Fibroblast of skin of back (primary cell): ENCODE data around the gene FMN1.

Experiments
- DNase-seq: peaks from one replicate; pipeline ENCODE4 v3.0.0-alpha.2; 2013

Gene FMN1

GRCh38 chr15:33045066-33045810 lies 149.3 kb downstream of the FMN1 start:
- no peak for DNase-seq

DNA sequence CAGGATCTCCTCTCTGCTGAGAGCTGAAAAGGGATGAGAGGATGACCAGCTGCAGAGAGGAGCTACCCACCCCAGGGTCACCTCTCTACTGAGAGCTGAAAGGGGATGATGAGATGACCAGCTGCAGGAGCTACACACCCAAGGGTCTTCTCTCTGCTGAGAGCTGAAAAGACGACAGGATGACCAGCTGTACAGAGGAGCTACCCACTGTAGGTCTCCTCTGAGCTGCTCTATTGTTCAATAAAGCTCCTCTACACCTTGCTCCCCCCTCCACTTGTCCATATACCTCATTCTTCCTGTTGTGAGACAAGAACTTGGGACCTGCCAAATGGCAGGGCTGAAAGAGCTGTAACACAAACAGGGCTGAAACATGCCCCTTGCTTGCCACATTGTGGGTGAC lies 149.9 kb downstream of the FMN1 start:
- no peak for DNase-seq

GRCh38 chr15:33043636-33044035 lies 150.9 kb downstream of the FMN1 start:
- DNase-seq, result no peak

GRCh38 chr15:33040496-33040895 lies 154.0 kb downstream of the FMN1 start:
- no peak for DNase-seq

DNA sequence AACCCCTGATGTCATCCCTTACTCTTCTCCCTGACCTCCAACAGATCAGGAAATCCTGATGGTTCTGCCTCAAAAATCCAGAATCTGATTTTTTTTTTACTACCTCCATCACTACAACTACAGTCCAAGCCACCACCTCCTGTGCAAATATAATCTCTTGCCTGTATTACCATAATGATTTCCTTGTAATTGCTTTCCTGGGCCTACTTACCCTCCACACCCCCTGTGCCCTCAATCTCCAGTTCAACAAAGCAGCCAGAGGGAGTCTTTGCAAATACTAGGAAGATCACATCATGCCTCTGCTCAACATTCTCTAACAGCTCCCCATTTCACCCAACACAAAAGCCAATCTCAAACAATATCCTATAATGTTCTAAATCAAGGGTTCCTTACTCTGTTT lies 159.9 kb downstream of the FMN1 start:
- no peak for DNase-seq

- DNase-seq, result no peak
Measured at GRCh38 chr15:33032053-33032452, 162.5 kb downstream of the FMN1 start.

GRCh38 chr15:33031324-33031821 lies 163.1 kb downstream of the FMN1 start:
- DNase-seq, result peak; percentile 31

DNA sequence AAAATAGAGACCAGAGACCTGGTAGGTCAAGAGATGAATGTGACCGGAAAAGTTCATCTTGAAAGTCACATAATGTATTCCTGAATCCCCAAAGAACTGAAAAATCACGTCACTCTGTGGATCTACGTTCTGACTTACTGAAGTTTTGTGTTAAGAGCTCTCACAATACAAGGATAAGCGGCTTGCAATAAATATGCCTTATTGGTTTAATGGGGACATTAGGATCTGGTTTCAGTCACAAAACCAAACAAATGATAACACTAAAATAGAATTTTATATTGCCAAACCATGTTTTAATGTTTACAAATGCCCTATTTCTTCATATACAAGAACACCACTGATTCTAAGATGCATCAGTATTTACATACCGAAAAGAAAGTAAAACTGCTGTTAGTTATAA lies 164.2 kb downstream of the FMN1 start:
- DNase-seq, result no peak

DNA sequence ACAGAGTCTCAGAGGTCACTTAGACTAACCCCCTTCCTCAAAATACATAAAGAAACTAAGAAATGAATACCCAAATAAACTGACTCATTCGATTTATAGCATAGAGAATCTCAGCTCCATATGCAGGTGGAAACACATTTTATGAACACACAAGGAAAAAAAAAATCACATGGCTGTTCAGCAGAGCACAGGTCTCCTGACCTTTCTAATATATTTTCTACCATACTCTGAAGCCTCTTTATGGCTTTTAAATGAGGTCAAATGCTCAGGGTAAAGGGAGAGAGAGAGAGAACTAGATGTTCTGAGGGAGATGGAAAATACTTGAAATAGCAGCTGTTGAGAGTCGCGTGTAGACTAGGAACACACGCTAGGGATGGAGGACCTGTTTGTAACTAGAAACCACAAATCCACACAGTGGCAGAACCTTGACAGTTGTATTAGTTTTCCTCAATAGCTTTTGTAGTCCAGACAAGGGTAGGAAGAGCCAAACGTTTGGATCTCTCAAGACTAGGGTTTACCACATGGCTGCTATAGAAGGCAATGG lies 165.3 kb downstream of the FMN1 start:
- DNase-seq, result no peak

DNA sequence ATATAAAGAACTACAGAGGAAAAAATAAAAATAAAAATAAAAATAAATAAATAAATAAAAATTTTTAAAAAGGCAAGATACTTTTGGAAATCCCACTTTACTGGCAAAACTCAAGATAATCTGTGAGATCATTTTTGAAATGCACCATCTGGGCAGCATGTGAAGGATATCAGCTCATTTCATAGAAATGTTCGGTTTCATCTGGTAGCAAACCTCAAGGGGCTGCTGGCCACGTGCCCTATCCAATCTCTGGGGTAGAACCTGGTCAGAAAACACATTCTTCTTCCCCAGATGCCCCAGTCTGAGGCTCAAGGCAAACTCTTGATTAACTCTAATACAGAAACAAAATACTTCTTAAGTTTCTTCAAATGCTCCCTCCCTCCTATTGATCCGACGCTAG lies 166.0 kb downstream of the FMN1 start:
- no peak for DNase-seq

DNA sequence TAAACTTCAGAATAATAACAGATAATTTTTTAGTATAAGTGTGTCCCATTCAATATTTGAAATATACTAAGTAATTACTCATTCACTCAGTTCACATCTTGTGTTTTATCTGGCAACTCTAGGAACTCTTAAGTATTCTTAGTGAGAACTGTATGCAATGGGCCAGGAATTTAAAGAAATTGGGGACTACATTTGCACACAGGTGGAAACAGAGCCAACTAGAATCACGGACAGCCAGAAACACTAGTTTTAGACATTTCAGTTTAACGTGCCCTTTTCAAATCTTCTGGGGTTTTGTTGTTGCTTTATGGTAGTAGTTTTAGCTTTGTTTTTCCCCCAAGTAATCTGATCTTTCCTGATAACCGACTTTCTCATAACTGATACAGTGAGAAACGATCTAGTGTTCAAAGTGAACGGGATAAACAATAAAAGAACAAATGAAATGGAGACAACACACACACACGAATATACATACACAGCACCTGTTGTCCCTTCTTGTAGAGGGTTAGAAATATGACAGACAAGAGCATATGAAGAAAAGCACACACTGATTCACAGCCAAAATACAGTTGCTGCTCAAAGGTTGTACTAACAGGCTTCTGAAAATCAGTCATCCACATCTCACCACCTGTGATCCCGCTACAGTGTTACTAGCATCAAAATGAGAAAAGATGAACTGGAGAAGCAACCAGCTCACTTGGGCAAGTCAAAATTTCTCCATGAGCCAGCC lies 167.0 kb downstream of the FMN1 start:
- no peak for DNase-seq

- DNase-seq, result no peak
Measured at GRCh38 chr15:33026614-33027013, 167.9 kb downstream of the FMN1 start.

DNA sequence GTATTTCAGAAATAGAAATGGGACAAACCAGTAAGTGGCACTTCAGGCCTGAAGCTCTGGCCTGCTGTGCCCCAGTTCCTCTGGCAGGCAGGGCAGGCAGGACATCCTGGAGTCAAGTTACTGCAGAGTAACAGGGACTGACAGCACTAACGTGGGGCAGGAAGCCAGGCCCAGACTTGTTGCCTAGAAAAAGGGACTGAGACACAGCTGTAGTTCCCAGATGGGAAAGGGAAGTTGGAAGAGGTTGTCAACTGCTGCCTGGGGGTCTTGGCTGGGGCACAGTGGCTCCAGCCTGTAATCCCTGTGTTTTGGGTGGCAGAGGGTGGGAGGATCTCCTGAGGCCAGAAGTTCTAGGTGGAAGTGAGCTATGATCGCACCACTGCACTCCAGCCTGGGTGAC lies 171.9 kb downstream of the FMN1 start:
- peak; percentile 73 for DNase-seq

DNA sequence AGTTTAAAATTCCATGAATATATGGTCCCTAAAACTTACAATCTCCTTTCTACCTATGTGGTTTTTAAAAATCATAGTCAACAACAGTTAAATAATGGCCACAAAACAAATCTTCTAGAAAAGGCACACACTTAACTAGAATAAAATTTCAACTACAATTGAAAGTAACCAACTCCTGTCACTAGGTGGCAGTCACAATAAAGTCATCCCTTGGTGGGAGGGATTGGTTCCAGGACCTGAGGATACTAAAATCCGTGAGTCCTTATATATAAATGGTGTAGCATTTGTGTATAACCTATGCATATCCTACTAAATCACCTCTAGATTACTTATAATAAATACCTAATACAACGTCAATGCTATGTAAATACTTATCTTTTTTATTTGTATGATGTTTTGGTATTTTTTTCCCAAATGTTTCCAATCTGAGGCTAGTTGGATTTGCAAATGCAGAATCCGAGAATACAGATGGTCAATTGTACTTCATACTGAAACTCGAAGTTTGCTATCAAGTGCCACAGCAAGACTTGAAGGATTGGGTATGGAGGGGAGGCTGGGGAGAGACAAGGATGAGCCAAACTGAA lies 172.6 kb downstream of the FMN1 start:
- peak; percentile 68 for DNase-seq

GRCh38 chr15:33019354-33019981 lies 175.0 kb downstream of the FMN1 start:
- no peak for DNase-seq

GRCh38 chr15:33016405-33017024 lies 178.0 kb downstream of the FMN1 start:
- DNase-seq, result no peak

DNA sequence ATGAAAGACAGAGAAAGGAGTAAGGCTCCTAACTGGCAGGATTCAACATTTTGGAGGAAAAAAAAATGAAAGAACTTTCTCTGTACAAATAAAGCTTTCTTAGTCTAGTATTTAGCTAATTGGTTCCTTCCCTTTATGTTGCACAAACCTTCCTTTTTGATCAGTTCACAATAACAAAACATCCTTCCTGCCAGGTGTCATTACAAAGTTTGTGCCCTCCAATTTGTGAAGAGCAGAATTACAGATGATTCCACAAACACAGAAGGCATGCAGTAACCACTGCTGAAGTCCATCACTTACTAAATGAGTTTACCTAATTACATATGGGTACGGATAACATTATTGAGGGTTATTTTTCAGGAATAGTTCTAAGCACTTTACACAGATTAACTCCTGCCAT lies 179.9 kb downstream of the FMN1 start:
- DNase-seq, result no peak

DNA sequence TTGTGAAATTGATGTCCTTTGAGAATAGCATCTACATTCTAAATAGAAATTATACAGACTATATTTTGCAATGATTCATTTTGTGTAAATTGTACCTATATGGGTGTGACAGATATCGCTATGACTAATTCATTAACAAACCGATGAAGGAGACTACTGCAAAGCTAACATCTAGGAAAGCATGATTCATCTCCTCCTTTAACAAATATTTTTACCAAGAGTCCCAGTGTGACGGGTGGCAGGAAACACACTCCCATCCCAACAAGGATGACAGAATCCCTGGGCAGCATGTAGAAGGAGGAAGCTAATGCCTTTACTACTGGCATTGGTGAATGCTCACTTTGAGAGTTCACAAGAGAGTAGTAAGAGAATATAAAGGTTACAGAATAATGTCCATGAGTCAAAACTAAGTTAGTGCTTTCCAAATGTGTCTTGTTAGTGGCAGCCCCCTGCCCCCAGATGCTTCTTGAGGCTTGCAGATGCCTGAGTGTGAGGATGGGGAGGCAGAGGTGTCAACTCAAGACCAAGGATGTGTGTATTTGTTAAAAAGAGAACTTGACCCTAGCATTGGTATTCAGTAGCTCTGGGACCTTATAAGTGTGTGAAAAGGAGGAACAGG lies 180.6 kb downstream of the FMN1 start:
- peak; percentile 91 for DNase-seq

- no peak for DNase-seq
Measured at GRCh38 chr15:33011976-33012375, 182.5 kb downstream of the FMN1 start.

GRCh38 chr15:33009603-33010002 lies 184.9 kb downstream of the FMN1 start:
- no peak for DNase-seq

DNA sequence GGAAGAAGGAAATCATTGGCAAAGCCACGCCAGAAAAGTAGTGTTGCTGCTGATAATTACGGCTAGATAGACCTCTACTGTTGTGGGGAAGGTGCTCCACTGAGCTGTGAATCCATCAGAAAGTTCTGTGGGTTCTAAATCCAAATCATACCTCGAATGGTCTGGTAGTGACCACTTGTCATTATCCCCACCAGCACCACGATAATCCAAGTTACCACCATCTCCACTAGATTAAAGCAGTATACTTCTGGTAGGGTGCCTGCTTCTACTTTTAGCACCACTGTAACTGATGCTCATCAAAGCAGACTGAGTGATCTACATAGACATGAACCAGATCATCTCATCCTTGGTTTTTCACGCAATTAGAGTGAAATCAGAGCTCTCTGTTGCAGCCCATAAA lies 185.5 kb downstream of the FMN1 start:
- no peak for DNase-seq
